ENCODE results near the gene PRDM16. TPM values are rescaled to one million over a fixed set of nuclear protein-coding genes. Genes with fewer than 3 reads are reported as not detected.

The PRDM16 gene
- total and polyA plus RNA-seq, 5 experiments from 2014 or later, result not detected

- ATAC-seq, result no peak
- POLR2A ChIA-PET, result no interaction called here
- Mint-ChIP-seq H3K27me3 (peaks cover 0 to 4% (median 0%) of the 10 kb centered on the region in 5 donors), H3K9me3 (peaks cover 0 to 15% (median 8%) of the 10 kb centered on the region in 9 donors), H3K36me3 (peaks cover 0 to 6% (median 5%) of the 10 kb centered on the region in 3 donors), H3K4me3 (no peak overlapping the region), H3K27ac (peak overlapping the region in 1 of 10 donors; percentile 31), H3K4me1 (peaks cover 0 to 6% (median 2%) of the 10 kb centered on the region in 4 donors)
- no peak for DNase-seq
These were observed 414.4 kb downstream of the PRDM16 start for GRCh38 chr1:3483380-3483779.

- peaks cover 0 to 11% (median 10%) of the 10 kb centered on the region in 3 donors for H3K36me3 Mint-ChIP-seq
- ATAC-seq, result peak; percentile 40 to 62
These were observed 414.9 kb downstream of the PRDM16 start for GRCh38 chr1:3483801-3484444.

GRCh38 chr1:3485016-3485415, 416.0 kb downstream of the PRDM16 start:
- Mint-ChIP-seq H3K27me3 (no peaks in the 10 kb centered on the region), H3K4me3 (no peak overlapping the region), H3K4me1 (peaks cover 0 to 6% (median 2%) of the 10 kb centered on the region in 4 donors), H3K9me3 (peaks cover 0 to 23% (median 15%) of the 10 kb centered on the region in 9 donors), H3K27ac (peak overlapping the region in 1 of 10 donors; percentile 31), H3K36me3 (peaks cover 0 to 14% (median 13%) of the 10 kb centered on the region in 3 donors)
- ATAC-seq, result no peak
- POLR2A ChIA-PET, result interaction anchor here (0.6 kb wide), 1 partner anchor 1496 kb away, joined by 3 read pairs; no protein-coding TSS in a partner anchor
- no peak for DNase-seq

More at GRCh38 chr1:3483801-3484444, 414.9 kb downstream of the PRDM16 start:
- H3K9me3 Mint-ChIP-seq, result peaks cover 0 to 20% (median 13%) of the 10 kb centered on the region in 9 donors
- peaks cover 0 to 4% (median 0%) of the 10 kb centered on the region in 5 donors for H3K27me3 Mint-ChIP-seq
- peaks cover 0 to 6% (median 2%) of the 10 kb centered on the region in 4 donors for H3K4me1 Mint-ChIP-seq
- POLR2A ChIA-PET, result no interaction called here
- H3K4me3 Mint-ChIP-seq, result no peak overlapping the region
- peak in 6 of 10 donors; percentile 31 to 42 (median 37) for DNase-seq
- H3K27ac Mint-ChIP-seq, result peak overlapping the region in 2 of 10 donors; percentile 31 to 59

Small RNAs within 50 kb of the gene (microRNA-seq; reads per million reads assigned to microRNA genes)
- gene MIR4251 (ENCODE audit: borderline microRNAs expressed), result not detected

Other genes starting within 250 kb of the PRDM16 start
- not detected for gene ACTRT2, start 47.7 kb upstream of the PRDM16 start, total RNA-seq
- gene ACTRT2, start 47.7 kb upstream of the PRDM16 start, polyA plus RNA-seq, result not detected

All from naive thymus-derived CD8-positive, alpha-beta T cell (primary cell).